H1 (cell line): ENCODE results near the gene CYP26C1.
A peak's percentile ranks its signal among the peaks of the same experiment; 100 is the strongest.

Source experiments
- CEBPB ChIP-seq: IDR thresholded peaks from 2 replicates; pipeline ENCODE4 v1.6.1; 2012; ENCODE audit warnings: low read depth, low read length
- NRF1 ChIP-seq: IDR thresholded peaks from 2 replicates; pipeline ENCODE4 v1.6.1; 2011; ENCODE audit warnings: mild to moderate bottlenecking, low read depth, low read length, improper control_type of control experiment
- TAF7 ChIP-seq: optimal IDR thresholded peaks from 2 replicates; pipeline ENCODE3; 2011; ENCODE audit warnings: low read depth, mild to moderate bottlenecking, inconsistent platforms, low read length, moderate library complexity, borderline replicate concordance
- YY1 ChIP-seq: IDR thresholded peaks from 2 replicates; pipeline ENCODE4 v1.6.1; 2011; ENCODE audit warnings: low read depth, mild to moderate bottlenecking, low read length
- TF ChIP-seq, protein P1 (sequence below), 3 experiments: IDR thresholded peaks; 1 replicate in 2 of 3; 2 replicates in 1 of 3; pipeline versions ENCODE4 v1.5.1 to v1.6.1; 2011; ENCODE audit warnings: low read length in 3 of 3, mild to moderate bottlenecking in 3 of 3, inconsistent platforms in 2 of 3, low read depth in 1 of 3, moderate library complexity in 1 of 3; ENCODE audit not compliant: insufficient read depth in 1 of 3; ENCODE audit errors: control extremely low read depth in 1 of 3
- TF ChIP-seq, protein P2 (sequence below): IDR thresholded peaks from 2 replicates; pipeline ENCODE4 v1.6.1; 2011; ENCODE audit warnings: low read length, improper control_type of control experiment

DNA sequence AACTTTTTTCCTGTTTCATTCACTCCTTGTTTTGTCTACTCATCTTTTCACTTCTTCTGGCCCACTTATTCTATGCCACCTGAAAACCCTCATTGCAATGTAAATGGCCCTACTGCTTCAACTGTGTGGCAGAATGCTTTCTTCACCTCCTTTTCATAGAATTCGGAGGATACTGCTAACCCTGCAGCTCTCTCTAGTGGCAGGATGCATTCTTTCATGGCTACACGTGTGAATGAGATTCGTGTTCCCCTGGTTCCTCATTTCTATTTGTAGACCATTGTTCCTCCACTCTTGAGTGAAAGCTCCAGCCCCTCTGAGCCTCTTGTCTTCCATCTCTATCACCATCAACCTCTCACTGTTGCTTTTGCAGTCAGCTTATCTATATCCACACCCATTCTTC is 20.9 kb upstream of the CYP26C1 start:
- TF ChIP-seq, protein P1, sequence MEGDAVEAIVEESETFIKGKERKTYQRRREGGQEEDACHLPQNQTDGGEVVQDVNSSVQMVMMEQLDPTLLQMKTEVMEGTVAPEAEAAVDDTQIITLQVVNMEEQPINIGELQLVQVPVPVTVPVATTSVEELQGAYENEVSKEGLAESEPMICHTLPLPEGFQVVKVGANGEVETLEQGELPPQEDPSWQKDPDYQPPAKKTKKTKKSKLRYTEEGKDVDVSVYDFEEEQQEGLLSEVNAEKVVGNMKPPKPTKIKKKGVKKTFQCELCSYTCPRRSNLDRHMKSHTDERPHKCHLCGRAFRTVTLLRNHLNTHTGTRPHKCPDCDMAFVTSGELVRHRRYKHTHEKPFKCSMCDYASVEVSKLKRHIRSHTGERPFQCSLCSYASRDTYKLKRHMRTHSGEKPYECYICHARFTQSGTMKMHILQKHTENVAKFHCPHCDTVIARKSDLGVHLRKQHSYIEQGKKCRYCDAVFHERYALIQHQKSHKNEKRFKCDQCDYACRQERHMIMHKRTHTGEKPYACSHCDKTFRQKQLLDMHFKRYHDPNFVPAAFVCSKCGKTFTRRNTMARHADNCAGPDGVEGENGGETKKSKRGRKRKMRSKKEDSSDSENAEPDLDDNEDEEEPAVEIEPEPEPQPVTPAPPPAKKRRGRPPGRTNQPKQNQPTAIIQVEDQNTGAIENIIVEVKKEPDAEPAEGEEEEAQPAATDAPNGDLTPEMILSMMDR (IDR thresholded peaks at IDR 0.05; ENCODE audit: control extremely low read depth in 1 of 3, insufficient read depth in 1 of 3, low read depth in 1 of 3, low read length in 3 of 3), result peak in 2 of 3 experiments; percentile 75 to 82; a peak in 3 of 4 replicates
- TF ChIP-seq YY1 (0 out of 2 replicates have a peak, but pooled peaks have one; percentile 41), NRF1 (no peak), CEBPB (0 out of 2 replicates have a peak, but pooled peaks have one; percentile 23), TAF7 (no peak)
- TF ChIP-seq, protein P2, sequence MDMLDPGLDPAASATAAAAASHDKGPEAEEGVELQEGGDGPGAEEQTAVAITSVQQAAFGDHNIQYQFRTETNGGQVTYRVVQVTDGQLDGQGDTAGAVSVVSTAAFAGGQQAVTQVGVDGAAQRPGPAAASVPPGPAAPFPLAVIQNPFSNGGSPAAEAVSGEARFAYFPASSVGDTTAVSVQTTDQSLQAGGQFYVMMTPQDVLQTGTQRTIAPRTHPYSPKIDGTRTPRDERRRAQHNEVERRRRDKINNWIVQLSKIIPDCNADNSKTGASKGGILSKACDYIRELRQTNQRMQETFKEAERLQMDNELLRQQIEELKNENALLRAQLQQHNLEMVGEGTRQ, result no peak
